ENCODE data around the gene HCST.

DNA sequence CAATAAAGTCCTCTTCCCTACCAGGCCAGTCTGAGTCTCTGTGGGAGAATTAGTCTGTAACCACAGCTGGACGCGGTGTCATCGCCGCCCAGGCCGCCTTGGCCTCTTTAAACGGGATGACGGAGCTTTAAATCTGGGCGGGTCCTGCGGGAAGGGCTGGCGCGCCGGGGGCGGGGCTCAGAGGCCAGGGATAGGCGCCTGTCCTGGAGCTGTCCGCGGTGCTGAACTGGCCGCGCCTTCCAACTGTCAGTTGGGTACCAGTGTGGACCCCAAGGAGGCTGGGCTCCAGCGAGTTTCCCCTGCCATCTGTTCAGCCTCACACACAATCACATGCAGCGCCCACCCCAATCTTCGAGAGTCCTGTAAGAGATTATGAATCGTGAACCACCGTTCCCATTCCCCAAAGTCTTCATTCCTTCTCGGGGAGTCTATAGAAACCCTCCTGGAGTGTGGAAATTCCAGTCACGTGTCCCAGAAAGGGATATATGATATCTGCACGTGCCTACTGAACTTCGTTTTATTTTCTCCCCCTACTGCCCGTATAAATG, 22.5 kb upstream of the HCST start:
- TF ChIP-seq ZNF629 (tag by site-specific recombination; IDR thresholded peaks at IDR 0.05) (peak; percentile 92), ZNF121 (tag by site-specific recombination; IDR thresholded peaks at IDR 0.05) (no peak), ZBTB44 (tag by site-specific recombination; IDR thresholded peaks at IDR 0.05) (no peak), ZNF302 (tag by site-specific recombination; IDR thresholded peaks at IDR 0.05; ENCODE audit: low read depth) (no peak), ZFHX2 (tag by site-specific recombination; conservative IDR thresholded peaks at IDR 0.05) (peak; percentile 41; the same call in 1 of the 2 replicates), ZNF37A (tag by site-specific recombination; IDR thresholded peaks at IDR 0.05) (no peak), REST (tag by site-specific recombination; IDR thresholded peaks at IDR 0.05) (peak; percentile 100), ZBTB20 (tag by site-specific recombination; IDR thresholded peaks at IDR 0.05) (no peak), ZEB2 (tag by site-specific recombination; IDR thresholded peaks at IDR 0.05) (peak; percentile 86; the same call in 1 of the 2 replicates)
- TF ChIP-seq, protein P1, sequence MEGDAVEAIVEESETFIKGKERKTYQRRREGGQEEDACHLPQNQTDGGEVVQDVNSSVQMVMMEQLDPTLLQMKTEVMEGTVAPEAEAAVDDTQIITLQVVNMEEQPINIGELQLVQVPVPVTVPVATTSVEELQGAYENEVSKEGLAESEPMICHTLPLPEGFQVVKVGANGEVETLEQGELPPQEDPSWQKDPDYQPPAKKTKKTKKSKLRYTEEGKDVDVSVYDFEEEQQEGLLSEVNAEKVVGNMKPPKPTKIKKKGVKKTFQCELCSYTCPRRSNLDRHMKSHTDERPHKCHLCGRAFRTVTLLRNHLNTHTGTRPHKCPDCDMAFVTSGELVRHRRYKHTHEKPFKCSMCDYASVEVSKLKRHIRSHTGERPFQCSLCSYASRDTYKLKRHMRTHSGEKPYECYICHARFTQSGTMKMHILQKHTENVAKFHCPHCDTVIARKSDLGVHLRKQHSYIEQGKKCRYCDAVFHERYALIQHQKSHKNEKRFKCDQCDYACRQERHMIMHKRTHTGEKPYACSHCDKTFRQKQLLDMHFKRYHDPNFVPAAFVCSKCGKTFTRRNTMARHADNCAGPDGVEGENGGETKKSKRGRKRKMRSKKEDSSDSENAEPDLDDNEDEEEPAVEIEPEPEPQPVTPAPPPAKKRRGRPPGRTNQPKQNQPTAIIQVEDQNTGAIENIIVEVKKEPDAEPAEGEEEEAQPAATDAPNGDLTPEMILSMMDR (tag by site-specific recombination; IDR thresholded peaks at IDR 0.05): no peak
- TF ChIP-seq, protein P2, sequence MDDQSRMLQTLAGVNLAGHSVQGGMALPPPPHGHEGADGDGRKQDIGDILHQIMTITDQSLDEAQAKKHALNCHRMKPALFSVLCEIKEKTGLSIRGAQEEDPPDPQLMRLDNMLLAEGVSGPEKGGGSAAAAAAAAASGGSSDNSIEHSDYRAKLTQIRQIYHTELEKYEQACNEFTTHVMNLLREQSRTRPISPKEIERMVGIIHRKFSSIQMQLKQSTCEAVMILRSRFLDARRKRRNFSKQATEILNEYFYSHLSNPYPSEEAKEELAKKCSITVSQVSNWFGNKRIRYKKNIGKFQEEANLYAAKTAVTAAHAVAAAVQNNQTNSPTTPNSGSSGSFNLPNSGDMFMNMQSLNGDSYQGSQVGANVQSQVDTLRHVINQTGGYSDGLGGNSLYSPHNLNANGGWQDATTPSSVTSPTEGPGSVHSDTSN (CRISPR knock-in tag; IDR thresholded peaks at IDR 0.05): peak; percentile 81; the same call in 1 of the 2 replicates
- TF ChIP-seq, protein P3, sequence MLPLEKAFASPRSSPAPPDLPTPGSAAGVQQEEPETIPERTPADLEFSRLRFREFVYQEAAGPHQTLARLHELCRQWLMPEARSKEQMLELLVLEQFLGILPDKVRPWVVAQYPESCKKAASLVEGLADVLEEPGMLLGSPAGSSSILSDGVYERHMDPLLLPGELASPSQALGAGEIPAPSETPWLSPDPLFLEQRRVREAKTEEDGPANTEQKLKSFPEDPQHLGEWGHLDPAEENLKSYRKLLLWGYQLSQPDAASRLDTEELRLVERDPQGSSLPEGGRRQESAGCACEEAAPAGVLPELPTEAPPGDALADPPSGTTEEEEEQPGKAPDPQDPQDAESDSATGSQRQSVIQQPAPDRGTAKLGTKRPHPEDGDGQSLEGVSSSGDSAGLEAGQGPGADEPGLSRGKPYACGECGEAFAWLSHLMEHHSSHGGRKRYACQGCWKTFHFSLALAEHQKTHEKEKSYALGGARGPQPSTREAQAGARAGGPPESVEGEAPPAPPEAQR (tag by site-specific recombination; IDR thresholded peaks at IDR 0.05): no peak

All from HEK293 (cell line).